Measurements from ENCODE around the gene GAL3ST2. TPM values are rescaled to one million over a fixed set of nuclear protein-coding genes. Genes with fewer than 3 reads are reported as not detected.

The GAL3ST2 gene
- total RNA-seq, 2 experiments from 2014 or later = 1.1 TPM; not detected in 1

- H3K9me3 ChIP-seq (ENCODE audit: low read length) = no peaks in the 10 kb centered on the region
- no peaks in the 10 kb centered on the region for H3K9me2 ChIP-seq (ENCODE audit: insufficient read depth, low read length)
- no TSS peak for BruUV-seq (replicated peaks)
- ChIA-PET POLR2A (no interaction called here), CTCF (ENCODE audit: unreplicated experiment) (no interaction called here)
- no peak overlapping the region for H3K27ac ChIP-seq (ENCODE audit: low read depth, low read length, poor library complexity, severe bottlenecking)
- no peak overlapping the region for H3K4me3 ChIP-seq (ENCODE audit: low read depth, low read length, poor library complexity, severe bottlenecking)
- no peak overlapping the region for H2AFZ ChIP-seq (ENCODE audit: low read length)
- intact Hi-C loops (cut with micrococcal nuclease; ENCODE audit: unreplicated experiment) = no loop called here
- H4K20me1 ChIP-seq (ENCODE audit: insufficient read depth, low read length) = no peaks in the 10 kb centered on the region
- TF ChIP-seq CTCF (conservative IDR thresholded peaks at IDR 0.05; ENCODE audit: low read length) = no peak
- H3K4me1 ChIP-seq (ENCODE audit: insufficient read depth, low read length, poor library complexity, severe bottlenecking) = no peaks in the 10 kb centered on the region
- peaks cover 36% of the 10 kb centered on the region for H3K36me3 ChIP-seq (ENCODE audit: insufficient read depth, low read length)
- DNase-seq (ENCODE audit: low spot score) = peak; percentile 11
- no peaks in the 10 kb centered on the region for H3K79me2 ChIP-seq (ENCODE audit: insufficient read depth, low read depth, low read length)
- H3K4me2 ChIP-seq (ENCODE audit: low read length) = no peak overlapping the region
Measured at GRCh38 chr2:241760301-241760771, 16.3 kb upstream of the GAL3ST2 start.

DNA sequence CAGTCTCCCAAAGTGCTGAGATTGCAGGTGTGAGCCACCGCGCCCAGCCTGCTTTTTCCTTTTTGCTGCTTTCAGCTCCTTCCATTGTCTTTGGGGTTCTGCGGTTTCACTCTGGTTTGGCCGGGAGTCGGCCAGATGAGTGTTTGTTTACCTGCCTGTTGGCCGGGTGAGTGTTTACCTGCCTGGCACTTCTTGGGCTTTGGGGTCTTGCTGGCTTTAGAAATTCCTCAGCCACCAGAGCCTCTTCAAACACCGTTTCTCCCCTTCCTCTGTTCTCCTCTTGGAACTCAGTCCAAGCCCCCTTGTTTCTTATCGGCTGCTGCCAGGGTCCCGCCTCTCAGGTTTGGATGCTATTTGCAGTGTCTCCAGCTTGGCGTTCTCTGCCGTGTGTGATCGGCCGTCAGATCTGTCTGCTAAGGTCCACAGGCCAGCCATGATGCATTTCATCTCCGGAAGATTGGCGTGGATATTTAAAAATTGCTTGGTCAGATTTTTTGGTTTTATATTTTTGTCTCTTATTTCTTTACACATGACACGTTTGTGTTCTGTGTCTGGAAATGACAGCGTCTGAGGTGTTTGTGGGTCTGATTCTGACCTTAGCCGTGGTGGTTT is 14.2 kb upstream of the GAL3ST2 start:
- Histone ChIP-seq H3K4me2 (ENCODE audit: low read length) (no peak overlapping the region), H3K4me3 (ENCODE audit: low read depth, low read length, poor library complexity, severe bottlenecking) (no peak overlapping the region), H4K20me1 (ENCODE audit: insufficient read depth, low read length) (no peaks in the 10 kb centered on the region), H3K79me2 (ENCODE audit: insufficient read depth, low read depth, low read length) (no peaks in the 10 kb centered on the region), H3K36me3 (ENCODE audit: insufficient read depth, low read length) (peaks cover 25% of the 10 kb centered on the region), H3K9me3 (ENCODE audit: low read length) (no peaks in the 10 kb centered on the region), H3K4me1 (ENCODE audit: insufficient read depth, low read length, poor library complexity, severe bottlenecking) (no peaks in the 10 kb centered on the region), H2AFZ (ENCODE audit: low read length) (no peak overlapping the region), H3K27ac (ENCODE audit: low read depth, low read length, poor library complexity, severe bottlenecking) (no peak overlapping the region), H3K9me2 (ENCODE audit: insufficient read depth, low read length) (no peaks in the 10 kb centered on the region)
- ChIA-PET POLR2A (interaction anchor here (0.6 kb wide), 1 partner anchor 122 kb away, joined by 4 read pairs; no protein-coding TSS in a partner anchor), CTCF (ENCODE audit: unreplicated experiment) (no interaction called here)
- intact Hi-C loops (cut with micrococcal nuclease; ENCODE audit: unreplicated experiment) = no loop called here
- no peak for DNase-seq (ENCODE audit: low spot score)
- TF ChIP-seq EZH2phosphoT487 (IDR thresholded peaks at IDR 0.05; ENCODE audit: borderline replicate concordance, low read depth, low read length) (no peak), CTCF (conservative IDR thresholded peaks at IDR 0.05; ENCODE audit: low read length) (no peak)
- BruUV-seq (replicated peaks) = no TSS peak

- Histone ChIP-seq H3K27ac (ENCODE audit: low read depth, low read length, poor library complexity, severe bottlenecking) (no peak overlapping the region), H3K9me3 (ENCODE audit: low read length) (no peaks in the 10 kb centered on the region), H4K20me1 (ENCODE audit: insufficient read depth, low read length) (no peaks in the 10 kb centered on the region), H2AFZ (ENCODE audit: low read length) (no peak overlapping the region), H3K9me2 (ENCODE audit: insufficient read depth, low read length) (no peaks in the 10 kb centered on the region), H3K36me3 (ENCODE audit: insufficient read depth, low read length) (peaks cover 25% of the 10 kb centered on the region), H3K4me3 (ENCODE audit: low read depth, low read length, poor library complexity, severe bottlenecking) (no peak overlapping the region), H3K4me1 (ENCODE audit: insufficient read depth, low read length, poor library complexity, severe bottlenecking) (no peaks in the 10 kb centered on the region), H3K79me2 (ENCODE audit: insufficient read depth, low read depth, low read length) (no peaks in the 10 kb centered on the region), H3K4me2 (ENCODE audit: low read length) (no peak overlapping the region)
- DNase-seq (ENCODE audit: low spot score) = no peak
- CTCF ChIA-PET (ENCODE audit: unreplicated experiment) = no interaction called here
- BruUV-seq (replicated peaks) = no TSS peak
- TF ChIP-seq EZH2phosphoT487 (IDR thresholded peaks at IDR 0.05; ENCODE audit: borderline replicate concordance, low read depth, low read length) (no peak), CTCF (conservative IDR thresholded peaks at IDR 0.05; ENCODE audit: low read length) (no peak)
- intact Hi-C loops (cut with micrococcal nuclease; ENCODE audit: unreplicated experiment) = no loop called here
- POLR2A ChIA-PET = no interaction called here
Measured at GRCh38 chr2:241762933-241763369, 13.7 kb upstream of the GAL3ST2 start.
